Keratinocyte (primary cell): ENCODE measurements around the gene STON2.

ENCODE experiments used
- CTCF ChIP-seq, 3 experiments: IDR thresholded peaks in 1 of 3; conservative IDR thresholded peaks in 1 of 3; optimal IDR thresholded peaks in 1 of 3; 2 replicates in 2 of 3; 3 replicates in 1 of 3; pipeline versions ENCODE3 to v1.5.1; 2011; ENCODE audit warnings: low read length in 3 of 3, mild to moderate bottlenecking in 3 of 3, moderate library complexity in 2 of 3, control low read depth in 1 of 3, inconsistent platforms in 1 of 3; ENCODE audit not compliant: insufficient read depth in 2 of 3; ENCODE audit errors: extremely low read depth in 1 of 3
- EZH2 ChIP-seq: IDR thresholded peaks from one replicate; pipeline ENCODE4 v1.6.1; 2012; ENCODE audit warnings: inconsistent platforms, mild to moderate bottlenecking, low read length, moderate library complexity

- no peak for TF ChIP-seq CTCF (optimal IDR thresholded peaks at IDR 0.05 in 1 of 3, IDR thresholded peaks at IDR 0.05 in 1 of 3, conservative IDR thresholded peaks at IDR 0.05 in 1 of 3; ENCODE audit: extremely low read depth in 1 of 3, insufficient read depth in 2 of 3, low read length in 3 of 3)
- no peak for TF ChIP-seq EZH2
Observed at GRCh38 chr14:81331229-81332021, 68.7 kb downstream of the STON2 start.
